Chondrocyte (in vitro differentiated cells): ENCODE data around the gene OR11H6. TPM values are rescaled to one million over a fixed set of nuclear protein-coding genes. Genes with fewer than 3 reads are reported as not detected.
"Not testable (repeated sequence)": the region's sequence is repeated elsewhere in the genome, so short reads cannot be mapped to it uniquely, and the experiment has no call there.

Experiments used
- DNase-seq: peaks from one replicate; pipeline ENCODE4 v3.0.0; 2021; ENCODE audit warnings: mixed read lengths, low spot score
- H3K27ac Mint-ChIP-seq: one replicate; pipeline ENCODE4 v1.8.0; 2021; ENCODE audit warnings: mild to moderate bottlenecking, moderate library complexity, mixed read lengths; ENCODE audit not compliant: unreplicated experiment
- H3K27me3 Mint-ChIP-seq: 2 replicates; pipeline ENCODE4 v1.8.0; 2021; ENCODE audit warnings: low read depth, mixed read lengths
- H3K36me3 Mint-ChIP-seq: 2 replicates; pipeline ENCODE4 v1.8.0; 2021; ENCODE audit warnings: low read depth, mixed read lengths
- H3K4me1 Mint-ChIP-seq: 2 replicates; pipeline ENCODE4 v1.8.0; 2021; ENCODE audit warnings: low read depth, mild to moderate bottlenecking, mixed read lengths
- H3K4me3 Mint-ChIP-seq: one replicate; pipeline ENCODE4 v1.8.0; 2021; ENCODE audit warnings: mild to moderate bottlenecking, moderate library complexity, mixed read lengths; ENCODE audit not compliant: unreplicated experiment
- H3K9me3 Mint-ChIP-seq: 2 replicates; pipeline ENCODE4 v1.8.0; 2021; ENCODE audit warnings: low read depth, mixed read lengths
- CTCF ChIP-seq: fragments of 200-600 bp; sonication (generic); IDR thresholded peaks from 2 replicates; pipeline ENCODE4 v1.5.0; 2021; ENCODE audit warnings: antibody characterized with exemption, mild to moderate bottlenecking, moderate library complexity
- long read RNA-seq: library from polyadenylated mRNA; stranded (forward); transcript quantifications from one replicate; pipeline ENCODE4 v2.0.0, GENCODE V29; 2021
- total RNA-seq: library from RNA; stranded (reverse); gene quantifications from 3 replicates; pipeline ENCODE4 v1.2.1, GENCODE V29; 2021

The OR11H6 gene
- not detected in 3 replicates for total RNA-seq
- long read RNA-seq, result 0 reads

GRCh38 chr14:20223410-20223809 lies at the start of gene OR11H6:
Gene OR11H6, plus strand, starts transcription at chr14:20223710. Its CDS starts 0 bp downstream, at chr14:20223710.
- Mint-ChIP-seq H3K36me3 (no peaks in the 10 kb centered on the region), H3K9me3 (peaks cover 8% of the 10 kb centered on the region), H3K4me3 (no peak within 1 kb of the TSS), H3K4me1 (no peaks in the 10 kb centered on the region), H3K27me3 (no peaks in the 10 kb centered on the region), H3K27ac (no peak within 1 kb of the TSS)
- no peak for TF ChIP-seq CTCF
- DNase-seq, result no peak

GRCh38 chr14:20174205-20174604 lies 49.3 kb upstream of the OR11H6 start:
- H3K27ac Mint-ChIP-seq, H3K27me3 Mint-ChIP-seq, H3K4me3 Mint-ChIP-seq, H3K4me1 Mint-ChIP-seq, H3K36me3 Mint-ChIP-seq, DNase-seq: not testable (repeated sequence)
- H3K9me3 Mint-ChIP-seq, result peaks cover 31% of the 10 kb centered on the region

- H3K27me3 Mint-ChIP-seq, result no peaks in the 10 kb centered on the region
- no peak for DNase-seq
- H3K4me3 Mint-ChIP-seq, result no peak overlapping the region
- H3K4me1 Mint-ChIP-seq, result no peaks in the 10 kb centered on the region
- peaks cover 31% of the 10 kb centered on the region for H3K9me3 Mint-ChIP-seq
- no peaks in the 10 kb centered on the region for H3K36me3 Mint-ChIP-seq
- no peak overlapping the region for H3K27ac Mint-ChIP-seq
- no peak for TF ChIP-seq CTCF
These were observed 47.2 kb upstream of the OR11H6 start for GRCh38 chr14:20176330-20176729.

- no peak for TF ChIP-seq CTCF
- H3K27me3 Mint-ChIP-seq, result no peaks in the 10 kb centered on the region
- no peaks in the 10 kb centered on the region for H3K4me1 Mint-ChIP-seq
- no peak overlapping the region for H3K4me3 Mint-ChIP-seq
- no peak overlapping the region for H3K27ac Mint-ChIP-seq
- H3K36me3 Mint-ChIP-seq, result no peaks in the 10 kb centered on the region
- peaks cover 34% of the 10 kb centered on the region for H3K9me3 Mint-ChIP-seq
- no peak for DNase-seq
These were observed 46.0 kb upstream of the OR11H6 start for GRCh38 chr14:20177433-20177974.

GRCh38 chr14:20179218-20179617 lies 44.3 kb upstream of the OR11H6 start:
- H3K36me3 Mint-ChIP-seq, result no peaks in the 10 kb centered on the region
- no peak overlapping the region for H3K27ac Mint-ChIP-seq
- TF ChIP-seq CTCF, result no peak
- peaks cover 28% of the 10 kb centered on the region for H3K9me3 Mint-ChIP-seq
- H3K4me3 Mint-ChIP-seq, result no peak overlapping the region
- H3K27me3 Mint-ChIP-seq, result no peaks in the 10 kb centered on the region
- no peaks in the 10 kb centered on the region for H3K4me1 Mint-ChIP-seq
- no peak for DNase-seq

- TF ChIP-seq CTCF, result no peak
- H3K27me3 Mint-ChIP-seq, result no peaks in the 10 kb centered on the region
- no peak overlapping the region for H3K27ac Mint-ChIP-seq
- H3K4me1 Mint-ChIP-seq, result no peaks in the 10 kb centered on the region
- no peak for DNase-seq
- H3K4me3 Mint-ChIP-seq, result no peak overlapping the region
- H3K9me3 Mint-ChIP-seq, result peaks cover 27% of the 10 kb centered on the region
- H3K36me3 Mint-ChIP-seq, result no peaks in the 10 kb centered on the region
These were observed 43.6 kb upstream of the OR11H6 start for GRCh38 chr14:20179880-20180279.
